ENCODE data around the gene CSAG2. TPM values are rescaled to one million over a fixed set of nuclear protein-coding genes. Genes with fewer than 3 reads are reported as not detected.
"Not testable (repeated sequence)": the region's sequence is repeated elsewhere in the genome, so short reads cannot be mapped to it uniquely, and the experiment has no call there.

The CSAG2 gene
- total and polyA plus RNA-seq, 2 of the 13 experiments (the other 11 are each of a cell fraction or from before 2014, with no cell fraction given), result not detected

DNA sequence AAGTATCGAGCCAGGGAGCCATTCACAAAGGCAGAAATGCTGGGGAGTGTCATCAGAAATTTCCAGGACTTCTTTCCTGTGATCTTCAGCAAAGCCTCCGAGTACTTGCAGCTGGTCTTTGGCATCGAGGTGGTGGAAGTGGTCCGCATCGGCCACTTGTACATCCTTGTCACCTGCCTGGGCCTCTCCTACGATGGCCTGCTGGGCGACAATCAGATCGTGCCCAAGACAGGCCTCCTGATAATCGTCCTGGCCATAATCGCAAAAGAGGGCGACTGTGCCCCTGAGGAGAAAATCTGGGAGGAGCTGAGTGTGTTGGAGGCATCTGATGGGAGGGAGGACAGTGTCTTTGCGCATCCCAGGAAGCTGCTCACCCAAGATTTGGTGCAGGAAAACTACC lies 27.5 kb upstream of the CSAG2 start:
- H4K20me1 ChIP-seq (ENCODE audit: insufficient read depth, low read length); H3K9me3 ChIP-seq (ENCODE audit: low read length); H3K4me1 ChIP-seq (ENCODE audit: insufficient read depth, low read length); H3K27me3 ChIP-seq (ENCODE audit: control insufficient read depth in 1 of 2, insufficient read depth in 2 of 2, low read length in 2 of 2); H3K27ac ChIP-seq (ENCODE audit: extremely low read length, insufficient read depth, low read length); H2AFZ ChIP-seq (ENCODE audit: low read length); intact Hi-C loops (cut with micrococcal nuclease; ENCODE audit: unreplicated experiment); FAIRE-seq; in situ Hi-C loops (cut with HindIII; ENCODE audit: extremely low pct_ligation_motif_present, low pct_unique_long_range_greater_than_20kb); H3K9ac ChIP-seq (ENCODE audit: insufficient read depth, low read depth, low read length); H3K36me3 ChIP-seq (replicated peaks in 1 of 2; ENCODE audit: control insufficient read depth in 1 of 2, insufficient read depth in 2 of 2, low read length in 2 of 2); H3K79me2 ChIP-seq (ENCODE audit: insufficient read depth, low read length); ATAC-seq; CTCF ChIA-PET (ENCODE audit: low intra/inter-chr PET ratio, low total read pairs); H3K4me3 ChIP-seq (replicated peaks in 1 of 3; ENCODE audit: insufficient read depth in 1 of 3, low read depth in 2 of 3, low read length in 3 of 3); BruUV-seq (replicated peaks); DNase-seq (ENCODE audit: low spot score); H3K4me2 ChIP-seq (ENCODE audit: low read depth, low read length): not testable (repeated sequence)
- WGBS (ENCODE audit: low lambda C conversion rate), result 28% methylated on average over 7 of the region's 12 CpGs
- POLR2A ChIA-PET, result interaction anchor here (0.6 kb wide), 1 partner anchor 958 kb away, joined by 3 read pairs; no protein-coding TSS in a partner anchor

GRCh38 chrX:152735860-152736511 lies 26.9 kb upstream of the CSAG2 start:
- TF ChIP-seq ZNF282 (IDR thresholded peaks at IDR 0.05; ENCODE audit: partially characterized antibody) (no peak), ZNF598 (CRISPR knock-in tag; IDR thresholded peaks at IDR 0.05; ENCODE audit: borderline replicate concordance) (no peak), MED13 (CRISPR knock-in tag; IDR thresholded peaks at IDR 0.05) (no peak), MXI1 (IDR thresholded peaks at IDR 0.05; ENCODE audit: borderline replicate concordance, low read depth, low read length) (no peak), ZNF468 (CRISPR knock-in tag; IDR thresholded peaks at IDR 0.05) (no peak), EZH2 (conservative IDR thresholded peaks at IDR 0.05; ENCODE audit: low read depth, low read length) (no peak), MAFF (IDR thresholded peaks at IDR 0.05; ENCODE audit: low read depth, low read length) (no peak), RFX1 (IDR thresholded peaks at IDR 0.05) (no peak), ZNF136 (CRISPR knock-in tag; IDR thresholded peaks at IDR 0.05; ENCODE audit: low read depth) (no peak)
- DNase-seq (ENCODE audit: low spot score), result no peak
- intact Hi-C loops (cut with micrococcal nuclease; ENCODE audit: unreplicated experiment) (no loop called here), in situ Hi-C loops (cut with HindIII; ENCODE audit: extremely low pct_ligation_motif_present, low pct_unique_long_range_greater_than_20kb) (no loop called here)
- no peaks in the 10 kb centered on the region for H3K79me2 ChIP-seq (ENCODE audit: insufficient read depth, low read length)
- FAIRE-seq, result no peak
- no peak overlapping the region for H3K27ac ChIP-seq (ENCODE audit: extremely low read length, insufficient read depth, low read length)
- no peaks in the 10 kb centered on the region for H3K27me3 ChIP-seq (ENCODE audit: control insufficient read depth in 1 of 2, insufficient read depth in 2 of 2, low read length in 2 of 2)
- no peak for ATAC-seq
- H2AFZ ChIP-seq (ENCODE audit: low read length), result no peak overlapping the region
- CTCF ChIA-PET (ENCODE audit: low intra/inter-chr PET ratio, low total read pairs), result no interaction called here
- WGBS (ENCODE audit: low lambda C conversion rate), result 60% methylated on average over 1 of the region's 12 CpGs
- H3K4me3 ChIP-seq (replicated peaks in 1 of 3; ENCODE audit: insufficient read depth in 1 of 3, low read depth in 2 of 3, low read length in 3 of 3), result no peak overlapping the region
- POLR2A ChIA-PET, result interaction anchor here (0.6 kb wide), 1 partner anchor 957 kb away, joined by 3 read pairs; no protein-coding TSS in a partner anchor
- no peaks in the 10 kb centered on the region for H3K36me3 ChIP-seq (replicated peaks in 1 of 2; ENCODE audit: control insufficient read depth in 1 of 2, insufficient read depth in 2 of 2, low read length in 2 of 2)
- H3K9ac ChIP-seq (ENCODE audit: insufficient read depth, low read depth, low read length), result no peak overlapping the region
- BruUV-seq (replicated peaks), result no TSS peak
- no peak overlapping the region for H3K4me2 ChIP-seq (ENCODE audit: low read depth, low read length)
- no peaks in the 10 kb centered on the region for H4K20me1 ChIP-seq (ENCODE audit: insufficient read depth, low read length)
- H3K9me3 ChIP-seq (ENCODE audit: low read length), result no peaks in the 10 kb centered on the region
- H3K4me1 ChIP-seq (ENCODE audit: insufficient read depth, low read length), result no peaks in the 10 kb centered on the region

Measured in HepG2 (cell line).